ENCODE measurements around the gene RUBCN.

- TF ChIP-seq, protein P1, sequence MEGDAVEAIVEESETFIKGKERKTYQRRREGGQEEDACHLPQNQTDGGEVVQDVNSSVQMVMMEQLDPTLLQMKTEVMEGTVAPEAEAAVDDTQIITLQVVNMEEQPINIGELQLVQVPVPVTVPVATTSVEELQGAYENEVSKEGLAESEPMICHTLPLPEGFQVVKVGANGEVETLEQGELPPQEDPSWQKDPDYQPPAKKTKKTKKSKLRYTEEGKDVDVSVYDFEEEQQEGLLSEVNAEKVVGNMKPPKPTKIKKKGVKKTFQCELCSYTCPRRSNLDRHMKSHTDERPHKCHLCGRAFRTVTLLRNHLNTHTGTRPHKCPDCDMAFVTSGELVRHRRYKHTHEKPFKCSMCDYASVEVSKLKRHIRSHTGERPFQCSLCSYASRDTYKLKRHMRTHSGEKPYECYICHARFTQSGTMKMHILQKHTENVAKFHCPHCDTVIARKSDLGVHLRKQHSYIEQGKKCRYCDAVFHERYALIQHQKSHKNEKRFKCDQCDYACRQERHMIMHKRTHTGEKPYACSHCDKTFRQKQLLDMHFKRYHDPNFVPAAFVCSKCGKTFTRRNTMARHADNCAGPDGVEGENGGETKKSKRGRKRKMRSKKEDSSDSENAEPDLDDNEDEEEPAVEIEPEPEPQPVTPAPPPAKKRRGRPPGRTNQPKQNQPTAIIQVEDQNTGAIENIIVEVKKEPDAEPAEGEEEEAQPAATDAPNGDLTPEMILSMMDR (conservative IDR thresholded peaks at IDR 0.05; ENCODE audit: low read length) = no peak
- TF ChIP-seq EZH2phosphoT487 (IDR thresholded peaks at IDR 0.05; ENCODE audit: borderline replicate concordance) = no peak
Observed at GRCh38 chr3:197687570-197687969, 49.1 kb downstream of the RUBCN start.
